HUES6 (cell line): ENCODE measurements around the gene FAM180B.
A peak's percentile ranks its signal among the peaks of the same experiment; 100 is the strongest.

Experiments used
- H3K27ac ChIP-seq: 2 replicates; pipeline ENCODE4 v1.7.0; 2013; ENCODE audit warnings: low read depth, mild to moderate bottlenecking, low read length, inconsistent platforms
- H3K27me3 ChIP-seq: 2 replicates; pipeline ENCODE4 v1.6.1; 2013; ENCODE audit warnings: low read length; ENCODE audit not compliant: control insufficient read depth, insufficient read depth
- H3K36me3 ChIP-seq: 2 replicates; pipeline ENCODE4 v1.6.1; 2013; ENCODE audit warnings: low read length; ENCODE audit not compliant: control insufficient read depth, insufficient read depth
- H3K4me1 ChIP-seq: 2 replicates; pipeline ENCODE4 v1.6.1; 2013; ENCODE audit warnings: low read length; ENCODE audit not compliant: control insufficient read depth, insufficient read depth
- H3K4me3 ChIP-seq: 2 replicates; pipeline ENCODE4 v1.5.1; 2013; ENCODE audit warnings: low read depth, low read length
- H3K9ac ChIP-seq: one replicate; pipeline ENCODE4 v1.6.1; 2013; ENCODE audit warnings: mild to moderate bottlenecking, low read length
- H3K9me3 ChIP-seq: 2 replicates; pipeline ENCODE4 v1.6.1; 2013; ENCODE audit warnings: low read depth, low read length; ENCODE audit not compliant: control insufficient read depth, insufficient read depth

Gene FAM180B

GRCh38 chr11:47587723-47588326, 1.3 kb downstream of the FAM180B start:
- H3K27ac ChIP-seq, result no peak overlapping the region
- peaks cover 9% of the 10 kb centered on the region; the same call in 1 of the 2 replicates for H3K4me1 ChIP-seq
- H3K9ac ChIP-seq, result no peak overlapping the region
- H3K27me3 ChIP-seq, result peaks cover 11% of the 10 kb centered on the region
- H3K9me3 ChIP-seq, result no peaks in the 10 kb centered on the region
- peaks cover 17% of the 10 kb centered on the region for H3K36me3 ChIP-seq
- no peak overlapping the region for H3K4me3 ChIP-seq

DNA sequence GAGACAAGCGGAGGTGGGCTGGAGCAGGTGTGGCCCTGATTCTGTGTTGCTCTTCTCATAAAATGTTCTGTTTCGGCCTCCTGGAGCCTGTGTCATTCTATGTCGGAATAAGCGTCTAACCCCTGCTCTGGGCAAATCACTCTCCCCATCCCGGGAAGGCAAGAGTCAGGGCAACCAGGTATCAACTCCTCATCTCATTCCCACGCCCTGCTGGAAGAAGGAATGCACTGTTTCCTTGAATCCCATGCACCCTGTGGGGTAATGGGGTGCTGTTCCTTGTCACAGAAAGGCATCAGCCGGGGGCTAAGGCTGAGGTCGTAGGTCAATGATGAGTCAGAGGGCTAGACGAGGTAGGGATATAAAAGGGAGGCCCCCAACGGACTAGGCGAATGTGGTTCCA, 2.6 kb downstream of the FAM180B start:
- H3K9ac ChIP-seq, result no peak overlapping the region
- peaks cover 15% of the 10 kb centered on the region for H3K4me1 ChIP-seq
- no peaks in the 10 kb centered on the region for H3K9me3 ChIP-seq
- no peak overlapping the region for H3K4me3 ChIP-seq
- H3K36me3 ChIP-seq, result peaks cover 4% of the 10 kb centered on the region
- H3K27ac ChIP-seq, result no peak overlapping the region
- peaks cover 24% of the 10 kb centered on the region for H3K27me3 ChIP-seq

GRCh38 chr11:47589584-47589976, 3.1 kb downstream of the FAM180B start:
- Histone ChIP-seq H3K9ac (no peak overlapping the region), H3K4me1 (peaks cover 18% of the 10 kb centered on the region), H3K36me3 (no peaks in the 10 kb centered on the region), H3K27ac (no peak overlapping the region), H3K4me3 (peak overlapping the region; percentile 43; the same call in 1 of the 2 replicates), H3K9me3 (no peaks in the 10 kb centered on the region), H3K27me3 (peaks cover 29% of the 10 kb centered on the region)

DNA sequence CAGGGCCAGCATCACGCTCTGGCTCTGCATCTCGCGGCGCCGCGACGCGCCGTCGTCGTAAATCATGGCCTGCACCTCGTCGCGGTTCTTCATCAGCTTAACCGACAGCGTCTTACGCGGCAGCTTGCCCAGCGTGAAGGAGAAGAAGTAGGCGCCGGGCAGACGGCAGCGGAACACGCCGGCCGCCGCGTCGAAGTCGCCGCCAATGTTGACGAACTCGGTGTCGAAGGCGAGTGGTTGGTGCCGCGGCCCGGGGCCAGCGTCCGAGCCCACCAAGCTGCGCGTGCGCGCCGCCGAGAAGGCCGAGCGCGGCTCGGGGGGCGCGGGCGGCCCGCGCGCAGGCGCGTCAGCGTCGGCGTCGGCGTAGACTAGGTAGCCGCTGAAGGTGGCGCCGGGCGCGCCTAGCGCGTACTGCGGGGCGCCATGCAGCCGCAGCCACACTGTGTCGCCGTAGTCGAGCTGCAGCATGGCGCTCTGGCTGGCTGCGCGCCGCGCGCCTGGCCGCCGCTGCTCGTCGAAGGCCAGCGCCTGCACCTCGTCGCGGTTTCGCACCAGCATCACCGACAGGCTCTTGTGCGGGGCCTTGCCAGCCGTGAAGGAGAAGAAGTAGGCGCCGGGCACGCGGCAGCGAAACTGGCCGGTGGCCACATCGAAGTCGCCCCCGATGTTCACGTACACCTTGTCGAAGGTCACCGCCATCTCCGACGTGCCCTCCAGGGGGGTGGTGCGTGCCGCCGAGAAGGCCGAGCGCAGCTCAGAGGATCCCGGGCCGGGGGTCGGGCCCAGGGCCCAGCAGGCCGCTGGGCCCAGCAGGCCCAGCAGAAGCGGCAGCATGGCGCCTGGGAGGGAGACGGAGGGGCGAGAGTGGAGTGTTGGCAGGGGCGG, 3.7 kb downstream of the FAM180B start:
- Histone ChIP-seq H3K9ac (no peak overlapping the region), H3K36me3 (no peaks in the 10 kb centered on the region), H3K27ac (no peak overlapping the region), H3K4me3 (peak overlapping the region; percentile 43; the same call in 1 of the 2 replicates), H3K4me1 (peaks cover 22% of the 10 kb centered on the region), H3K27me3 (peaks cover 35% of the 10 kb centered on the region), H3K9me3 (no peaks in the 10 kb centered on the region)

- H3K27ac ChIP-seq, result no peak overlapping the region
Observed at GRCh38 chr11:47591764-47592163, 5.3 kb downstream of the FAM180B start.

GRCh38 chr11:47592251-47592650, 5.8 kb downstream of the FAM180B start:
- H3K9me3 ChIP-seq, result no peaks in the 10 kb centered on the region
- H3K4me1 ChIP-seq, result peaks cover 22% of the 10 kb centered on the region
- H3K4me3 ChIP-seq, result no peak overlapping the region
- no peak overlapping the region for H3K9ac ChIP-seq
- no peak overlapping the region for H3K27ac ChIP-seq
- peaks cover 45% of the 10 kb centered on the region for H3K27me3 ChIP-seq
- H3K36me3 ChIP-seq, result no peaks in the 10 kb centered on the region

More at GRCh38 chr11:47591764-47592163, 5.3 kb downstream of the FAM180B start:
- Histone ChIP-seq H3K4me1 (peaks cover 22% of the 10 kb centered on the region), H3K9ac (no peak overlapping the region), H3K4me3 (no peak overlapping the region), H3K9me3 (no peaks in the 10 kb centered on the region), H3K36me3 (no peaks in the 10 kb centered on the region), H3K27me3 (peaks cover 45% of the 10 kb centered on the region)

- Histone ChIP-seq H3K4me3 (peak overlapping the region; percentile 72; the same call in 1 of the 2 replicates), H3K9me3 (no peaks in the 10 kb centered on the region), H3K27me3 (peaks cover 45% of the 10 kb centered on the region), H3K9ac (no peak overlapping the region), H3K4me1 (peaks cover 22% of the 10 kb centered on the region), H3K27ac (no peak overlapping the region), H3K36me3 (no peaks in the 10 kb centered on the region)
Observed at GRCh38 chr11:47592970-47593369, 6.5 kb downstream of the FAM180B start.

DNA sequence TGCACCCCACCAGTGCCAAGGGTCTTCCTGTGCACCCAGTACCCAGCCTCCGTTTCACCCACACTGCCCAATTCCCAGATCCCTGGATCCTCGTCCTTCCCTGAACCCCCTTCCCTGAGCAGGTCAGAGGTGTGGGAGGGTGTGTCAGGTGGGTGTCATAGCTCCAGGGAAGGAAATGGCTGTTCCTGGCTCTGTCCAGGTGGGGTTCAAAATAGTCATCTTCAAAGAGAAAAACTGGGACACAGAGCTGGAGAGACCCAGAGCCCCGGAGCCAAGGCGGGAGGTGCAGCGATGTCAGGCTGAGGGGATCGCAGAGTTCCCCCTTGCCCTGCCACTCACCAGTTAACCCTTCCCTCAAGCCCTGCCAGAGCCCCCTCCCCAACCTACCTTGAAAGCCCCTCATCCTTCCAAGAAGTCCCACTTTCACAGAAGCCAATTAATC, 7.0 kb downstream of the FAM180B start:
- no peaks in the 10 kb centered on the region for H3K9me3 ChIP-seq
- H3K36me3 ChIP-seq, result no peaks in the 10 kb centered on the region
- H3K4me3 ChIP-seq, result peak overlapping the region; percentile 72
- H3K4me1 ChIP-seq, result peaks cover 22% of the 10 kb centered on the region
- peak overlapping the region; percentile 1 for H3K9ac ChIP-seq
- H3K27me3 ChIP-seq, result peaks cover 45% of the 10 kb centered on the region
- no peak overlapping the region for H3K27ac ChIP-seq

DNA sequence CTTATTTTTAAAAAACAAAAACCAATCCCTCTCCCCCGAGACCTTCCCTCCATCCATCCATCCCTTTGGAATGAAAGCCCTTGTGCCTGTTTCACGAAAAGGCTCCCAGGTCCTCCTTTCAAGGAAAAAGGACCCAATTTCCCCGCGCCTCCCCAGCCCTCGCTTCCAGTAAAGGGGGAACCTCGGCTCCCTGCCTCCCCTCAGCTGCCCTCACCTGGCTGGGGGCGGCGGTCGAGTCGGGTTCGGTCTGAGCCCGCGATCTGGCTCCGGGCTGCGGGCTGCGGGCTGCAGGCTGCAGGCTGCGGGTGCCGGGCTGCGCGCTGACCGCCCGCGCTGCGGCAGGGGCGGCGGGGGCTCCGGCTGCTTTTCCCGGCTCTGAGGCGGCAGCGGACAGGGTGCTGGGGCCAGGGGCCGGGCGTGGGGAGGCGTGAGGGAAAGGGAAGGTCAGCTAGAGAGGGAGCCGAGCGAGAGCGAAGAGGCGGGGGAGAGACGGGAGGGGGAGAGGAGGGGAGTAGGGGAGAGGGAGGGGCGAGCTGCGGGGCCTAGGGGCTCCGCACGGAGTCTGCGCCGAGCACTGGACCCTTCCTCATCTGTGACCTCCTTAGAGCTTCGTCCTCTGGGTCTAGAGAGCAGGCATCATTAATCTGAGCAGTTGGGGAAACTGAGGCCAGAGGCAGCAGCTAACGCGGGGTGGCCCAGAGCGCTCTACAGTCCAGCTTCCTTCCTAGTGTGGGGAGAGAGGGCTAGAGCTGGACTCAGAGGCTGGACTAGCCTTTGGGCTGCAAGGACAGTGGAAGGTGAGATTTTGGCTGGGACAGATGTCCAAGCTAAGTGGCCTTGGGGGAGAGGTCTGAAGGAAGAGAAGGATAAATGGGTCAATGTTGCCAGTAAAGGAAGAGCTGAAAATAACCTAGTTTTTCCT, 7.7 kb downstream of the FAM180B start, which contains the start of gene C1QTNF4:
TSS of gene C1QTNF4 (minus strand) at position 478 of the 922 bp plus-strand sequence. CDS start 3,601 bp downstream, outside the sequence.
- no peaks in the 10 kb centered on the region for H3K36me3 ChIP-seq
- H3K4me1 ChIP-seq, result peaks cover 24% of the 10 kb centered on the region
- peak within 1 kb of the TSS; percentile 72 for H3K4me3 ChIP-seq
- H3K27ac ChIP-seq, result no peak within 1 kb of the TSS
- peaks cover 45% of the 10 kb centered on the region for H3K27me3 ChIP-seq
- no peaks in the 10 kb centered on the region for H3K9me3 ChIP-seq
- peak within 1 kb of the TSS; percentile 42 for H3K9ac ChIP-seq

GRCh38 chr11:47595029-47595428, 8.6 kb downstream of the FAM180B start:
- peaks cover 45% of the 10 kb centered on the region for H3K27me3 ChIP-seq
- H3K9ac ChIP-seq, result no peak overlapping the region
- no peak overlapping the region for H3K27ac ChIP-seq
- H3K4me1 ChIP-seq, result peaks cover 32% of the 10 kb centered on the region
- H3K9me3 ChIP-seq, result no peaks in the 10 kb centered on the region
- no peaks in the 10 kb centered on the region for H3K36me3 ChIP-seq
- H3K4me3 ChIP-seq, result 0 out of 2 replicates have a peak overlapping the region, but pooled peaks have one; percentile 72
